ENCODE results near the gene IGBP1. TPM values are rescaled to one million over a fixed set of nuclear protein-coding genes. Genes with fewer than 3 reads are reported as not detected.

The IGBP1 gene
- total RNA-seq (2021; ENCODE audit: unreplicated experiment) (50.7 TPM), Bru-seq, nascent RNA (percentile 80 among the genes with signal in this experiment), BruChase-seq, experiment 1, labeled RNA remaining after a 6-hour chase (percentile 78 among the genes with signal in this experiment), BruChase-seq, experiment 2, labeled RNA remaining after a 2-hour chase (percentile 75 among the genes with signal in this experiment)
- 54.9 and 60.2 TPM in 2 replicates for polyA plus RNA-seq (2012)
- long read RNA-seq, transcript IGBP1-201 (6 exons, 1,862 nt): major isoform, 52 of 74 reads
- long read RNA-seq, transcript IGBP1-202 (7 exons, 1,666 nt): minor isoform, 5 of 74 reads
- long read RNA-seq, partial matches to known transcripts: 2 of 74 reads
- long read RNA-seq, other reads (novel, unspliced or antisense): 15 of 74 reads

- H3K4me2 ChIP-seq (ENCODE audit: low read length): peak within 1 kb of the TSS; percentile 84
- H2AFZ ChIP-seq (ENCODE audit: low read depth, low read length, poor library complexity, severe bottlenecking): peak within 1 kb of the TSS; percentile 78
- CTCF ChIA-PET: interaction anchor here (0.6 to 2.1 kb wide), 16 partner anchors 9 to 709 kb away, joined by 3 to 20 read pairs (median 4); partner anchors contain the start of genes KIF4A, P2RY4 and PDZD11
- no peaks in the 10 kb centered on the region for H3K9me2 ChIP-seq (ENCODE audit: insufficient read depth)
- H3K27ac ChIP-seq (ENCODE audit: low read depth, low read length): peak within 1 kb of the TSS; percentile 94
- no peaks in the 10 kb centered on the region for H3K27me3 ChIP-seq (ENCODE audit: insufficient read depth, low read length)
- peak within 1 kb of the TSS; percentile 85 to 93 for H3K4me3 ChIP-seq (replicated peaks in 1 of 2; ENCODE audit: low read depth in 1 of 2, low read length in 2 of 2)
- peak within 1 kb of the TSS; percentile 81 for H3K9ac ChIP-seq (ENCODE audit: low read length)
- DNase-seq (ENCODE audit: low read depth, low spot score) (peak; percentile 77), ATAC-seq (peak; percentile 87)
- H3K79me2 ChIP-seq (ENCODE audit: insufficient read depth, low read length): peaks cover 31% of the 10 kb centered on the region
- RAD21 ChIA-PET (ENCODE audit: low non-redundant PET in 1 of 2, low total read pairs in 2 of 2, uncharacterized antibody in 2 of 2, unreplicated experiment in 2 of 2): interaction anchor here (0.6 to 1.1 kb wide), 3 partner anchors 36 to 298 kb away, joined by 3 to 4 read pairs (median 4); partner anchors contain the start of genes KIF4A (in 1 of the 2) and PDZD11 (in 1 of the 2)
- no TSS peak for BruUV-seq (replicated peaks)
- no peaks in the 10 kb centered on the region for H3K9me3 ChIP-seq (ENCODE audit: control insufficient read depth in 1 of 2, insufficient read depth in 1 of 2, low read depth in 1 of 2, low read length in 2 of 2)
- POLR2A ChIA-PET: interaction anchor here (0.8 to 1.5 kb wide), 3 partner anchors 11 to 36 kb away, joined by 3 read pairs; no protein-coding TSS in a partner anchor
- H3K4me1 ChIP-seq (ENCODE audit: control insufficient read depth in 1 of 2, insufficient read depth in 2 of 2, low read length in 2 of 2): peaks cover 12 to 35% of the 10 kb centered on the region in 2 experiments; a peak in 3 of 4 replicates
- H3K36me3 ChIP-seq (ENCODE audit: control insufficient read depth in 1 of 2, insufficient read depth in 2 of 2, low read length in 2 of 2): peaks cover 2 to 17% of the 10 kb centered on the region in 2 experiments; a peak in 1 of 4 replicates
- intact Hi-C loops (cut with micrococcal nuclease): loop anchor here (2.0 to 5.0 kb wide), 2 partner anchors 129 to 159 kb away; partner anchors contain the start of gene KIF4A
- no peaks in the 10 kb centered on the region for H4K20me1 ChIP-seq (ENCODE audit: insufficient read depth)
- no peak for TF ChIP-seq ATF3 (IDR thresholded peaks at IDR 0.05)
- peak; percentile 94 for TF ChIP-seq YY1 (IDR thresholded peaks at IDR 0.05; ENCODE audit: extremely low read depth, insufficient replicate concordance, low read depth, low read length)
- TF ChIP-seq EZH2phosphoT487 (IDR thresholded peaks at IDR 0.05; ENCODE audit: borderline replicate concordance): no peak
- TF ChIP-seq, protein P1, sequence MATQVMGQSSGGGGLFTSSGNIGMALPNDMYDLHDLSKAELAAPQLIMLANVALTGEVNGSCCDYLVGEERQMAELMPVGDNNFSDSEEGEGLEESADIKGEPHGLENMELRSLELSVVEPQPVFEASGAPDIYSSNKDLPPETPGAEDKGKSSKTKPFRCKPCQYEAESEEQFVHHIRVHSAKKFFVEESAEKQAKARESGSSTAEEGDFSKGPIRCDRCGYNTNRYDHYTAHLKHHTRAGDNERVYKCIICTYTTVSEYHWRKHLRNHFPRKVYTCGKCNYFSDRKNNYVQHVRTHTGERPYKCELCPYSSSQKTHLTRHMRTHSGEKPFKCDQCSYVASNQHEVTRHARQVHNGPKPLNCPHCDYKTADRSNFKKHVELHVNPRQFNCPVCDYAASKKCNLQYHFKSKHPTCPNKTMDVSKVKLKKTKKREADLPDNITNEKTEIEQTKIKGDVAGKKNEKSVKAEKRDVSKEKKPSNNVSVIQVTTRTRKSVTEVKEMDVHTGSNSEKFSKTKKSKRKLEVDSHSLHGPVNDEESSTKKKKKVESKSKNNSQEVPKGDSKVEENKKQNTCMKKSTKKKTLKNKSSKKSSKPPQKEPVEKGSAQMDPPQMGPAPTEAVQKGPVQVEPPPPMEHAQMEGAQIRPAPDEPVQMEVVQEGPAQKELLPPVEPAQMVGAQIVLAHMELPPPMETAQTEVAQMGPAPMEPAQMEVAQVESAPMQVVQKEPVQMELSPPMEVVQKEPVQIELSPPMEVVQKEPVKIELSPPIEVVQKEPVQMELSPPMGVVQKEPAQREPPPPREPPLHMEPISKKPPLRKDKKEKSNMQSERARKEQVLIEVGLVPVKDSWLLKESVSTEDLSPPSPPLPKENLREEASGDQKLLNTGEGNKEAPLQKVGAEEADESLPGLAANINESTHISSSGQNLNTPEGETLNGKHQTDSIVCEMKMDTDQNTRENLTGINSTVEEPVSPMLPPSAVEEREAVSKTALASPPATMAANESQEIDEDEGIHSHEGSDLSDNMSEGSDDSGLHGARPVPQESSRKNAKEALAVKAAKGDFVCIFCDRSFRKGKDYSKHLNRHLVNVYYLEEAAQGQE (IDR thresholded peaks at IDR 0.05; ENCODE audit: low read depth): no peak
- no peak for TF ChIP-seq FOSL1 (IDR thresholded peaks at IDR 0.05; ENCODE audit: low read depth)
- peak; percentile 90 for TF ChIP-seq ELF1 (IDR thresholded peaks at IDR 0.05; ENCODE audit: borderline replicate concordance, low read depth)
- TF ChIP-seq CEBPB (IDR thresholded peaks at IDR 0.05; ENCODE audit: low read depth): no peak
- TF ChIP-seq POLR2AphosphoS5 (IDR thresholded peaks at IDR 0.05; ENCODE audit: low read depth, low read length): peak; percentile 57
- TF ChIP-seq, protein P2, sequence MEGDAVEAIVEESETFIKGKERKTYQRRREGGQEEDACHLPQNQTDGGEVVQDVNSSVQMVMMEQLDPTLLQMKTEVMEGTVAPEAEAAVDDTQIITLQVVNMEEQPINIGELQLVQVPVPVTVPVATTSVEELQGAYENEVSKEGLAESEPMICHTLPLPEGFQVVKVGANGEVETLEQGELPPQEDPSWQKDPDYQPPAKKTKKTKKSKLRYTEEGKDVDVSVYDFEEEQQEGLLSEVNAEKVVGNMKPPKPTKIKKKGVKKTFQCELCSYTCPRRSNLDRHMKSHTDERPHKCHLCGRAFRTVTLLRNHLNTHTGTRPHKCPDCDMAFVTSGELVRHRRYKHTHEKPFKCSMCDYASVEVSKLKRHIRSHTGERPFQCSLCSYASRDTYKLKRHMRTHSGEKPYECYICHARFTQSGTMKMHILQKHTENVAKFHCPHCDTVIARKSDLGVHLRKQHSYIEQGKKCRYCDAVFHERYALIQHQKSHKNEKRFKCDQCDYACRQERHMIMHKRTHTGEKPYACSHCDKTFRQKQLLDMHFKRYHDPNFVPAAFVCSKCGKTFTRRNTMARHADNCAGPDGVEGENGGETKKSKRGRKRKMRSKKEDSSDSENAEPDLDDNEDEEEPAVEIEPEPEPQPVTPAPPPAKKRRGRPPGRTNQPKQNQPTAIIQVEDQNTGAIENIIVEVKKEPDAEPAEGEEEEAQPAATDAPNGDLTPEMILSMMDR (IDR thresholded peaks at IDR 0.05 in 2 of 3, conservative IDR thresholded peaks at IDR 0.05 in 1 of 3; ENCODE audit: borderline replicate concordance in 1 of 3, insufficient read depth in 1 of 3, low read depth in 2 of 3, low read length in 2 of 3): peak; percentile 46 to 60 (median 48)
- TF ChIP-seq SP1 (IDR thresholded peaks at IDR 0.05; ENCODE audit: low read depth): peak; percentile 40
- 0 out of 2 replicates have a peak, but pooled peaks have one; percentile 25 for TF ChIP-seq CBX3 (IDR thresholded peaks at IDR 0.05; ENCODE audit: low read depth)
- TF ChIP-seq ZFX (IDR thresholded peaks at IDR 0.05): no peak
- TF ChIP-seq EZH2 (IDR thresholded peaks at IDR 0.05): no peak
- TF ChIP-seq JUND (IDR thresholded peaks at IDR 0.05): no peak
- no peak for TF ChIP-seq ZNF274 (IDR thresholded peaks at IDR 0.05; ENCODE audit: low read depth, low read length)
- TF ChIP-seq SRF (IDR thresholded peaks at IDR 0.05; ENCODE audit: low read depth): no peak
- no peak for TF ChIP-seq POLR2A (IDR thresholded peaks at IDR 0.05; ENCODE audit: borderline replicate concordance, extremely low read depth, insufficient read depth, insufficient read length)
- TF ChIP-seq RAD21 (IDR thresholded peaks at IDR 0.05; ENCODE audit: low read depth): peak; percentile 53
Measured at GRCh38 chrX:70133303-70134115, at the start of gene IGBP1. Gene IGBP1, plus strand, starts transcription at chrX:70133447. Its CDS starts 501 bp downstream, at chrX:70133948.

Data from HCT116 (cell line).